SW 1271 (cell line): ENCODE measurements around the gene OR2A1.
"Not testable (repeated sequence)": the region's sequence is repeated elsewhere in the genome, so short reads cannot be mapped to it uniquely, and the experiment has no call there.

Experiments used
- DNase-seq, 2 experiments: peaks; one replicate each; lab custom pipeline; 2025; lab: John Stamatoyannopoulos, UW

OR2A1 gene

GRCh38 chr7:144325868-144326267 is 13.6 kb downstream of the OR2A1 start:
- DNase-seq: not testable (repeated sequence)

GRCh38 chr7:144330044-144330443 is 17.8 kb downstream of the OR2A1 start:
- not testable (repeated sequence) for DNase-seq

DNA sequence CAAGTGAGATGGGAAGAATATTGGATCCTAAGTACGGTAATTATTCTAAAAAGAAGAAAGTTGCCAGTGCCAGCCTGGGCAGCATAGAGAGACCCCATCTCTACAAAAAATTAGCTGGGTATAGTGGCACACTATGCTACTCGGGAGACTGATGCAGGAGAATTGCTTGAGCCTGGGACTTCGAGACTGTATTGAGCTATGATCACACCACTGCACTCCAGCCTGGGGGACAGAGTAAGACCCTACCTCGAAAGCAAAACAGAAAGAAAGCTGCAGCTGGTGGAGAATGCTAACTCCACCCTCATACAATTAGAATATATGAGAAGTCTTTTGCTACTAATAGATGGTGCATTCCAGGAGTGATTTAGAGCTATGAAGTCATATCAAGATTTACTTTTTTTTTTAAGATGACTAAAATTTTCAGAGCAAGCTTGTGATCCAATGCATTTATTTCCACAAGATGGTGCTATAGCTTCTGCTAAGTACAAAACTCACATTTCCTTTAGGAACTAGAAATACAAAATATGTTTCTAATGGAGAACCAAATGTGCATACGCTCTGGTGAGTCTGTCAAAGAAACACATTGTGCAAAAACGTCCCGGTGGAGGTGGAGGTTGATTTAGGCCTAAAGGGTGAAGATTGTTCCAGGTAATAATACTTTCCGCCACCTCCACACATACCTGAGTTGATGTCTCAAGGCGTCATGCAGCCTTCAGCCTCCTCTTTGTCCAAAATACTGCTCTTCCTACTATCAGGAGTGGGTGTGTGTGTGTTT is 19.2 kb downstream of the OR2A1 start:
- not testable (repeated sequence) for DNase-seq

- not testable (repeated sequence) for DNase-seq
Observed at GRCh38 chr7:144331996-144332288, 19.7 kb downstream of the OR2A1 start.

GRCh38 chr7:144348625-144349024 is 36.4 kb downstream of the OR2A1 start:
- not testable (repeated sequence) for DNase-seq

GRCh38 chr7:144351667-144352066 is 39.4 kb downstream of the OR2A1 start:
- not testable (repeated sequence) for DNase-seq

DNA sequence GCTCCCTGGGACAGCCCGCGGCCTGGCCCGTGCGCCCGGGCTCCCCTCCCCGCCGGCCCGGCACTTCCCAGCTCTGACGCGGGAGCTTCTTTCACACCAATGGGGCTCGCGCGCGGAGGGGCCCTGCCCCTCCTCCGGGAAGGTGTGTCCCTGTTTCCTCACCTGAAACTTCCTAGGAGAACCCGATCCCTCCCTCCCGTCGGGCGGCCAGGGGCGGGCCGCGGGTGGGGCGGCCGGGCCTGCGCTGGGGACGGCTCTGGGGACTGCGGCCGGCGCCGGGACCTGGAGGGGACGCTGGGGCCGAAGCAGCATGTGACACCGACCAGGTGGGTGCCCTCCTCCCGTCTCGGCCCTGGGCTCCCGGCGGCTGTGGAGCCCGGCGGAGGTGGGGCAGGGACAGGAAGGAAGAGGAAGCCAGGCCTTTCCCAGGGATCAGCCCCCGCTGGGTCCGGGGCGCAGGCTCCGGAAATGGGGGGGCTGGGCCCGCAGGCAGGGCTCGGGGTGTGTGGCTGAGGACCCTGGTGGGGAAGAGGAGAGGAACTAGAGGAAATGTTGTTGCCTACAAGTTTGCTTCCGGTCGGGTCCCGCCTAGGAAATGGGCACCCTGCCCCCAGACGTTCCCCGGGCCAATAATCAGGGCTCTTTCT is 43.1 kb downstream of the OR2A1 start, which contains the start of gene ARHGEF5:
TSS of gene ARHGEF5 (plus strand) at position 227 of the 647 bp plus-strand sequence. CDS start 7,268 bp downstream, outside the sequence.
- DNase-seq: not testable (repeated sequence)

DNA sequence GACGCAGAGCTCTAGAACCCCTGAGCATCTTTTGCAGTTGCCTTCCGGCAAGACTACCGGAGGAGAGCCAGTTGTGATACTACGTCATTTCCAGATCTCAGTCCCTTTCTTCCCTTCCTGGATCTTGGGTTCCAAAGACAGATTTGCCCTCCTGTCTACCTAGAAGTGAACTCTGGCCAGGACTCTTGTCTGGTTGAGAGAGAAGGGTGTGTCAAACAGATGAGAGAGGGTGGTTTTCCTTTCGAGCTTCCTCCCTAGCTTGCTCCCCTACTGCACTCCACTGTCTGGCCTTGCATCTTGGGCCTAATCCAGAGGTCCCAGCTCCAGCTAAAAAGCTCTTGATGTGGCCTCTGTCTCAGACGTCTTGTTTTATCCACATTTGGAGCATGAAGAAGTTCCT is 44.0 kb downstream of the OR2A1 start:
- not testable (repeated sequence) for DNase-seq

DNA sequence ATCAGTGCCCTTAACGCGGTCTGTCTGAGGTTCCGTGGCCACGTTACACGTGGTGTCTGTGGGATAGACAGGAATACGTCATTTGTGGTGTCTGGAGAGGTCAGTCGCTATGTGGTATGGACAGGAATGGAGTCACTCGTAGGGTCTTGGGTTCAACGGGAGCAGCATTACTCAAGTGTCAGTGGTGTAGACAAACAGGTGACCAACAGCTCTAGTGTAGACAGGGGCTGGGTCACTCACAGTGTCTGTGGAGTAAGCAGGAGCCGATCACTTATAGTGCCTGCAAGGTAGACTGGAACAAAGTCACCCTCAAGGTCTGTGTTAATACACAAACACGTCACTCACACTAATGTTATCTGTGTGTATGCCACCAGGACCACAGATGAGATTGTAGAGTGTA is 44.6 kb downstream of the OR2A1 start:
- DNase-seq: not testable (repeated sequence)

DNA sequence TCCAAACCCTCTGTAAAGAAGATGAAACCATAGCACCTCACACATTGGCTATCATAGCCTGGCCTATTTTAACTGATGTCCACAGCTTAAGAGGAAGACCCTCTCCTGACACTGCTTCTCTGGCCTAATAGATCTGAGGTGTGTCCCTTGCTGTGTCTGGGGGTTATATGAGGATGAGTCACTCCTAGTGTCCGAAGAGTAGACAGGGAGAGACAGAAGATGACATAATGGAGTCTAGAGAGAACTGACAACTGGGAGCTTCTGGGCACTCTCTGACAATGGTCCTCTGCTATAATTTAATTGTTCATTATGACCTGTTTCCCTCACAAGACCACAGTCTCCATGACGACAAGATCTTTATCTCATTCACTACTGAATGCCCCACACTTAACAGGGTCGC is 49.8 kb downstream of the OR2A1 start:
- not testable (repeated sequence) for DNase-seq

GRCh38 chr7:144365523-144365922 is 53.3 kb downstream of the OR2A1 start:
- not testable (repeated sequence) for DNase-seq

DNA sequence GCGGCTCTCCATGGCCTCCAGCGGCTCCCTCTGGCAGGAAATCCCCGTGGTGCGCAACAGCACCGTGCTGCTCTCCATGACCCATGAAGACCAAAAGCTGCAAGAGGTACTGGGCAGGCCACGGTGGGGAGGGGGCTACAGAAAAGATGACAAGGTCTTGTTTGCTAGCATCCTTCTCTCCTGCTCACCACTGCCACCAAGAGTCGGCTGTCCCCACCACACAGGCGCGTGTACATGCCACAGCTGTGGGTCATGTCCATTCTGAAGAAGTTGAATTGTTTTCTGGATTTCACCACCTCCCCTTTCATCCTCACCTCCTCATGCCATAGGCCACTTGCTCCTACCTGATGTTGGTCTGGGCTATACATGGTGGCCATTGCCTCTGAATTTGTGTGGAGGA is 55.0 kb downstream of the OR2A1 start:
- not testable (repeated sequence) for DNase-seq

- not testable (repeated sequence) for DNase-seq
Observed at GRCh38 chr7:144369221-144369620, 57.0 kb downstream of the OR2A1 start.
